Sigmoid colon (tissue), 7 donors: ENCODE data around the gene PRUNE2. TPM values are rescaled to one million over a fixed set of nuclear protein-coding genes. Genes with fewer than 3 reads are reported as not detected.

ENCODE experiments used
- DNase-seq: peaks from one replicate; pipeline ENCODE4 v3.0.0-alpha.2; 2019
- H3K27ac ChIP-seq, 4 donors: fragments of 200-600 bp; sonication (generic); one replicate each; pipeline ENCODE4 v1.5.1; 2016 to 2019; ENCODE audit warnings: mild to moderate bottlenecking in 1 of 4
- H3K27me3 ChIP-seq, 3 donors: fragments of 200-600 bp; sonication (generic); one replicate each; pipeline ENCODE4 v1.5.1; 2019; ENCODE audit warnings: mild to moderate bottlenecking in 1 of 3
- H3K36me3 ChIP-seq, 4 donors: fragments of 200-600 bp; sonication (generic); one replicate each; pipeline ENCODE4 v1.5.1; 2016 to 2019
- H3K4me1 ChIP-seq, 4 donors: fragments of 200-600 bp; sonication (generic); one replicate each; pipeline ENCODE4 v1.5.1; 2017 to 2019
- H3K4me3 ChIP-seq, 4 donors: fragments of 200-600 bp; sonication (generic); one replicate each; pipeline ENCODE4 v1.5.1; 2017 to 2019; ENCODE audit warnings: mild to moderate bottlenecking in 2 of 4, moderate library complexity in 1 of 4
- H3K9me3 ChIP-seq, 4 donors: fragments of 200-600 bp in 3 of 4; sonication (generic) in 3 of 4; one replicate each; pipeline versions ENCODE4 v1.5.1 to v1.6.1; 2013 to 2019
- CTCF ChIP-seq, 4 experiments: fragments of 450-650 bp in 3 of 4; fragments of 200-600 bp in 1 of 4; IDR thresholded peaks; one replicate each; pipeline ENCODE4 v1.5.1; 2016 to 2019; ENCODE audit warnings: antibody characterized with exemption in 4 of 4, mild to moderate bottlenecking in 3 of 4, moderate library complexity in 2 of 4
- EP300 ChIP-seq, 4 donors: sonication (generic); formaldehyde crosslinking; IDR thresholded peaks; one replicate each; pipeline ENCODE4 v1.6.1; 2017; ENCODE audit warnings: antibody characterized with exemption in 4 of 4
- POLR2A ChIP-seq, 2 donors: fragments of 450-650 bp; IDR thresholded peaks; one replicate each; pipeline ENCODE4 v1.6.1; 2016; ENCODE audit warnings: antibody characterized with exemption in 2 of 2, mild to moderate bottlenecking in 2 of 2, moderate library complexity in 2 of 2
- POLR2AphosphoS5 ChIP-seq, 4 donors: sonication (generic); formaldehyde crosslinking; IDR thresholded peaks; one replicate each; pipeline ENCODE4 v1.6.1; 2017; ENCODE audit warnings: antibody characterized with exemption in 4 of 4
- WGBS, 2 donors: extraction: QIAGEN DNeasy Blood & Tissue Kit; methylation state at CpG; one replicate each; pipeline ENCODE4 v1.1.7; 2013; 5-methylcytosine and 5-hydroxymethylcytosine counted together
- intact Hi-C: fragments of 100-400 bp; cut with DNase I; formaldehyde crosslinking; loops from one replicate; pipeline ENCODE4 v1.15.1; 2023
- polyA plus RNA-seq, 3 donors: library from polyadenylated mRNA; stranded (reverse); fragments of 200-250 nt; gene quantifications; one replicate each; pipeline ENCODE4 v1.2.3, GENCODE V29; 2013
- total RNA-seq, 4 donors: library from RNA; depleted of rRNA; stranded (reverse); fragments of >200 nt; gene quantifications; one replicate each; pipeline ENCODE4 v1.1.0, GENCODE V29; 2016
- donor health status: healthy with polysubstance abuse.
- donor health status: Bipolar disorder and iron deficiency.
- donor health status: healthy.

The PRUNE2 gene
- total and polyA plus RNA-seq, 7 donors: 7.4 to 536 (median 440) TPM

DNA sequence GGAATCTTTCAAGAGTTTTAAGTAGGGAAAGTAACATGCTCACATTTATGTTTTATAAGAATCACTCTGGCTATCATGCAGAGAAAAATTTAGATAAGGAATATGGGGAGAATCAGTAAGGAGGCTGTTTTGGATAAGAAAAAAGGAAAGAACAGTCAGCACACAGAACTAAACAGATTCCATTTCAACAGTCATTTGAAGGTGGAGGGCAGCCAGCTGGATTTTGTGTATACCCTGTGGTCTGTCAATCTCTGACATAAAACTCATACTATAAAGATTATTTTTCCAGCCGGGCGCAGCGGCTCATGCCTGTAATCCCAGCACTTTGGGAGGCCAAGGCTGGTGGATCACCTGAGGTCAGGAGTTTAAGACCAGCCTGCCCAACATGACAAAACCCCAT is 77.5 kb downstream of the PRUNE2 start:
- intact Hi-C loops: no loop called here
- H3K36me3 ChIP-seq: peaks cover 7 to 28% (median 14%) of the 10 kb centered on the region in 4 donors
- H3K9me3 ChIP-seq: no peaks in the 10 kb centered on the region
- H3K27ac ChIP-seq: peak overlapping the region; percentile 86 to 94 (median 88)
- H3K27me3 ChIP-seq: no peaks in the 10 kb centered on the region
- peaks cover 0 to 45% (median 16%) of the 10 kb centered on the region in 4 donors for H3K4me1 ChIP-seq
- WGBS, 2 donors: 74 to 79% methylated on average over 3 of the region's 3 CpGs
- TF ChIP-seq EP300 (IDR thresholded peaks at IDR 0.05) (no peak), CTCF (IDR thresholded peaks at IDR 0.05) (no peak), POLR2A (IDR thresholded peaks at IDR 0.05) (no peak), POLR2AphosphoS5 (IDR thresholded peaks at IDR 0.05) (no peak)
- DNase-seq: peak; percentile 65
- no peak overlapping the region for H3K4me3 ChIP-seq

- intact Hi-C loops: no loop called here
- Histone ChIP-seq H3K27ac (peak overlapping the region; percentile 86 to 94 (median 88)), H3K4me1 (peaks cover 0 to 37% (median 14%) of the 10 kb centered on the region in 4 donors), H3K9me3 (no peaks in the 10 kb centered on the region), H3K4me3 (no peak overlapping the region), H3K27me3 (no peaks in the 10 kb centered on the region), H3K36me3 (peaks cover 7 to 32% (median 16%) of the 10 kb centered on the region in 4 donors)
- TF ChIP-seq POLR2AphosphoS5 (IDR thresholded peaks at IDR 0.05) (no peak), CTCF (IDR thresholded peaks at IDR 0.05) (no peak), POLR2A (IDR thresholded peaks at IDR 0.05) (no peak), EP300 (IDR thresholded peaks at IDR 0.05) (no peak)
- 41 to 62% methylated on average over 9 of the region's 9 CpGs for WGBS, 2 donors
- DNase-seq: no peak
Measured at GRCh38 chr9:76827296-76828080, 78.4 kb downstream of the PRUNE2 start.

DNA sequence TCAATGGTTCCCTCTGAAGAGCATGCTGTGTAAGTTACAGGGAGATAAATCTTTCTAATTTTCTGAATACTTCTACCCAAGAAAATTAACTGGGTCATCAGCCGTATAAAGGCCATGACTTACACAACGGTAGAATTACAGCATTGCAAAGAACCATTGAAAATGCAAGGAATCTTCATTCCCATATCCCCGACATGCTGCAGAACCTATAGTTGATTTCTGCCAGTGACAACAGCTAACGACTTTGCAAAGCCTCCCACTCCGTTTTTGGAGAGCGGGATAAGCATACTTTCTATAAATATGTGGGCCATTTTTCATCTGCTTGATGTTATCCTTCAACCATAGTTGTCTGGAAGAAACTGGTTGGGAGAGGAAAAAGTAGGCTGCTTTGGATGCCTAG is 85.5 kb downstream of the PRUNE2 start:
- intact Hi-C loops: no loop called here
- WGBS, 2 donors: 83 to 92% methylated on average over 6 of the region's 6 CpGs

GRCh38 chr9:76818271-76818670 is 87.6 kb downstream of the PRUNE2 start:
- TF ChIP-seq POLR2AphosphoS5 (IDR thresholded peaks at IDR 0.05): peak; percentile 74 to 93 (median 76)
- peak in 3 of 4 donors; percentile 14 to 96 (median 58) for TF ChIP-seq EP300 (IDR thresholded peaks at IDR 0.05)
- no peak for TF ChIP-seq POLR2A (IDR thresholded peaks at IDR 0.05)
- no peak for TF ChIP-seq CTCF (IDR thresholded peaks at IDR 0.05)
- H3K27me3 ChIP-seq: no peaks in the 10 kb centered on the region
- H3K4me1 ChIP-seq: peaks cover 0 to 71% (median 51%) of the 10 kb centered on the region in 4 donors
- WGBS, 2 donors: 59 to 68% methylated on average over 4 of the region's 4 CpGs
- no peaks in the 10 kb centered on the region for H3K9me3 ChIP-seq
- intact Hi-C loops: loop anchor here (5.0 kb wide), 1 partner anchor 49 kb away; no protein-coding TSS in a partner anchor
- H3K36me3 ChIP-seq: peaks cover 0 to 14% (median 3%) of the 10 kb centered on the region in 4 donors
- peak overlapping the region; percentile 81 to 94 (median 87) for H3K27ac ChIP-seq
- no peak overlapping the region for H3K4me3 ChIP-seq
- peak; percentile 95 for DNase-seq

More for the DNA sequence above, 85.5 kb downstream of the PRUNE2 start:
- Histone ChIP-seq H3K27me3 (no peaks in the 10 kb centered on the region), H3K4me3 (no peak overlapping the region), H3K4me1 (peaks cover 0 to 67% (median 43%) of the 10 kb centered on the region in 4 donors), H3K9me3 (no peaks in the 10 kb centered on the region), H3K27ac (peak overlapping the region; percentile 81 to 94 (median 87)), H3K36me3 (peaks cover 0 to 26% (median 7%) of the 10 kb centered on the region in 4 donors)
- DNase-seq: no peak
- TF ChIP-seq EP300 (IDR thresholded peaks at IDR 0.05) (no peak), CTCF (IDR thresholded peaks at IDR 0.05) (no peak), POLR2AphosphoS5 (IDR thresholded peaks at IDR 0.05) (no peak), POLR2A (IDR thresholded peaks at IDR 0.05) (no peak)
